Measurements from ENCODE around the gene CELSR1.

Gene CELSR1

GRCh38 chr22:46439576-46440465 lies 97.6 kb downstream of the CELSR1 start:
- FAIRE-seq = no peak

DNA sequence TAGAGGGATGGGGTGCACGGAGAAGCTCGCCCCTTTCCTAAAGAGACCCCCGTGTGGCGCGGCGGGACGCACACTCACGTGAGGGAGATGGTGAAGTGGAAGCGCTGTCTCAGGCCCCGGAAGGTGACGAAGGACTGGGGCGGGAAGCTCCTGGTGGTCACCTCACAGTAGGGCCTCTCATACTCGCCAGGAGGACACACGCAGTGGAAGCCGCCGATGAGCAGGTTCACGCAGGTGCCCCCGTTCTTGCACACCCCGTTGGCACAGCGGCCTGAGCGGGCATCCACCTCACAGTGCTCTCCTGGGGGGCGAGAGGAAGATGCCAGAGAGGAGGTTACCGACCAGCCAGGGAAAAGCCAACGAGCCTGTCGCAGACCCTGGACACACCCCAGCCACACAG lies 98.3 kb downstream of the CELSR1 start:
- FAIRE-seq = no peak

DNA sequence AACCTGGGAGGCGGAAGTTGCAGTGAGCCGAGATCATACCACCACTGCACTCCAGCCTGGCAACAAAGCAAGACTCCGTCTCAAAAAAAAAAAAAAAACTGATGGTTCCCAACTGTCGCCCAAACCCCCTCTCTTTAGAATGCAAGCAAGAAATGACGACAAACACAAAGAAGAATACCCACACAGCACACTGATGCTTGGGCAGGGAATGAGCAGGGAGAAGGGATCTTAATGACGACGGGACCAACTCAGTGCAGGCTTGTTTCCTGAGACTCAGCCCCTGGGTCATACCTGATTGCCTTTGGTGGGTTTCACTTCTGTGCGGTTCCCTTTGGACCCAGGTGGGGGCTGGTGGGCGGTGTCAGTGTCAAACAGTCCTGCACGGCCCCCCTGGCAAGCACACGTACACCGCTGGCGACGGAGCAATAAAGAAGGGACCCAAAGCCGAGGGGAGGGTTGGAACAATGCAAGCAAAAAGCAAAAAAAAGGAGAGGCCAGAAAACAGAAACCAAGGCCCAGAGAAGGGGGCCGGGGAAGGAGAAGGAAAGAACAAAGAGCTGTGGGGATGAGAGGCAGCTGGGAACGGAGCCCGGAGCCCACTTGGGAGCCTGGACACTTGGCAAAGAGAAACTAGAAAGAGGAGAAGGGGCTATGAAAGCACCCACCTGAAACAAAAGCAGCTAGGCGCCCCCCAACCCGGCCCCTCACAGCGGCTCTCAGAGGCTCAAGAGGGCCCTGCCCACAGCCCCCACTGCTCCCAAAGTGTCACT lies 99.6 kb downstream of the CELSR1 start:
- FAIRE-seq = no peak

DNA sequence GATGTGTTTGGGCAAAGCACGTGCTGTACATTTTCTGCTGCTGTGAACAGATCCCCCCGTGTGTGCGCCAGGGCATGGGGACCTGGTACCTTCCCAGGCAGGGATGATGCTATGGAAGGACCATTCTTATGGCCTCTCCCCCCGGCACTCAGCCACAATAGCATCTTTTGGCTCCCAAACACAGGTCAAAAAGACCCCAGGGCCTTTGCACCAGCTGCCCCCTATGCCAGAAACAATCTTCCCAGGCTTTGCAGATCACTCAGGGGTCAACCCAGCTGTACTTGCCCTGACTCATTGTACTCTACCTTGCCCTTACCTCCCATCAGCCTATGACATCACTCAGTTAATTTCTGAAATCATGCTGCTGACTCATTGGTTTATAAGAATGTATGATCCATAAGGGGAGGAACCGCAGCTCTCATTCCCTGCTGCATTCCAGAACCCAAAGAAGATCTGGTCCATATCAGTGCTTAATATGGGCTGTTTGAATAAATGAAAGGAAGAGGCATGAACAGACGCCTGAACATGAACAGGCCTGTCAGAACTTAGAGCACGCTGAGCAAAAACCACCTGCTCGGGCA lies 100.7 kb downstream of the CELSR1 start:
- no peak for FAIRE-seq

- FAIRE-seq = no peak
These were observed 104.1 kb downstream of the CELSR1 start for GRCh38 chr22:46433318-46433717.

DNA sequence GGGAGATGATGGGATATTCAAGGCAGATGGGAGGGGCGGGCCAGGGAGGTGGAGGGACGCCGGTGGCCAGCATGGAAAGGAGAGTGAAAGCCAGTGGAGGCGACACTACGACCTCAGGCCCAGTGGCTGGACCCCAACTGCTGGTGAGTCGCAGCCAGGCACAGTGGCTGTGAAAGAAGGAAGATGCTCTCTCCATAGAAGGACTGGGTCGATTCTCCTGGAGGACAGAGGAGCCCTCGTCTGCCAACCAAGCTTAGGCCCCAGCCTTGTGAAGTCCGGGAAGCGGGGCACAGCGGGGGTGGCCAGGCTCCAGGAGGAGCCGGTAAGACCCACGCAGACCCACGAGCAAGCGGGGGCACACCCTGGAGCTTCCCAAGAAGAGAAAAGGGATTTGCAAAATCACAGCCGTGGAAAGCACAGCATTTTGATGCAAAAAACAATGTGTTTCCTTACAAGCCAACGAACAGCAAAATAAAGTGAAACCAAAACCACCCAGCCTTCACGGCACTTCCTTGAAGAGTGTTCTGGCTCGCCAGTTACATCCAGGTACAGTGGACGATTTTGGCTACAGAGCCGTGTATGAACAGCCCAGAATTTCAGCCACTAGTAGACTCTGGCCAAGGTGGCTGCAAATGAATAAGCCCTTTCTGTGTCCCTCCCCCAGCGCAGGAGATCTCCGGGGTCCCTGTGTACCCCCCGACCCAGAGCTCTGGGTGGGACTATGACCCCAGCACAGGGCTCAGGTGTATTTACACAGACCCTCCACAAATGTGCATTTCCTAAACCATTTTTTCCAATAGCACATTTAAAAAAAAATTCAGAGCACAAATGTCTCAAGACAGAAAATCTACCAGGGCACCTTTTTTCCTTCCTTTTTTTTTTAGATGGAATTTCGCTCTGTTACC lies 105.0 kb downstream of the CELSR1 start:
- FAIRE-seq = no peak

- FAIRE-seq = no peak
These were observed 106.2 kb downstream of the CELSR1 start for GRCh38 chr22:46430961-46431838.

- no peak for FAIRE-seq
These were observed 108.0 kb downstream of the CELSR1 start for GRCh38 chr22:46429325-46429853.

DNA sequence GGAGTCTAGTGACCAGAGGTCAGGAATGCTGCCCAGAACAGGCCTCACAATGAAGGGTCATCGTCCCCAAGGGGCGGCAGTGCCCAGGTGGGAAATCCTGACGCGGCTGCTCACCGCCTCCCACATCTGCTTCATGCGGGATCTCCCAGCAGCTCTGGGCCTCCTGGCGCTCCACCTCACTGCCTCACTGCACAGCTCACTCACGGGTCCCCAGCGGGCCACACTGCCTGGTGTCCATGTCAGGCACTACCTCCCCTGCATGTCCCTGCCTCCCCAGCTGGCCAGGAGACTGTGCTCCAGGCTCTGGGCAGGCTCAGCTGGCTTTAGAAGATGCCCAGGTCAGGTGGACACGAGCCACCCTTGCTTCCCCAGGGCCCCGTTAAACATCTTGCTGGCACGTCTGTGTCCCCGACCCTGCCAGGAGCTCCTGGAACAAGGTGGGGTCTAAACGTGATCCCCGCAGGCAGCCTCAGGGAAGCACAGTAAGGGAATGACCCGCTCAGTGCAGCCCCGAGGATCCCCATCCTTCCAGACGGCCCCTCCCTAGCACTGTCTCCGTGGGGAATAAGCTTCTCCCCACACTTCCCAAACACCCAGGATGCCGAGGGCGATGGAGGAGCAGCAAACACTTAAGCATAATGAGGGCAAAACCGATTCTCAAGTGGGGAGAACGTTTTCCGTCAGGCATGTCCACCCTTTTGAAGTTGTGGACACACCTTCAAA lies 108.7 kb downstream of the CELSR1 start:
- no peak for FAIRE-seq

- FAIRE-seq = no peak
These were observed 109.2 kb downstream of the CELSR1 start for GRCh38 chr22:46428171-46428570.

GRCh38 chr22:46425016-46425415 lies 112.4 kb downstream of the CELSR1 start:
- FAIRE-seq = no peak

GRCh38 chr22:46424496-46424895 lies 112.9 kb downstream of the CELSR1 start:
- FAIRE-seq = no peak

DNA sequence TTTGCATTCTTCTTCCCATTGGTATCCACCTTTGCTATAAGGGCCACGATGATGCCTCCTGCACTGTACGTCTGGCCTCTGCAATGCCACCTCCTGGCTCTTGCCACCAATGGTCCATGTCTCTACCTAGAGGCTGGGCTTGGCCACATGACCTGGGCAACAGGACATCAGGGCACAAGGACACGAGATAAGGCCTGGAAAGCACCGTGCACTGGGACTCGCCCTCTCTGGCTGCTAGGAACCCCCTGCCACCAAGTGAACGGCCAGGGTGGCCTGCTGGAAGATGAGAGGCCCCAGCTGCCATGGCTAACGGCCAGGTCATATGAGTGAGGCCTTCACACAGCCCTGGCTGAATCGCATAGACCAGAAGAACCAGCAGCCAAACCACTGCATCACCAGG lies 114.5 kb downstream of the CELSR1 start:
- no peak for FAIRE-seq

DNA sequence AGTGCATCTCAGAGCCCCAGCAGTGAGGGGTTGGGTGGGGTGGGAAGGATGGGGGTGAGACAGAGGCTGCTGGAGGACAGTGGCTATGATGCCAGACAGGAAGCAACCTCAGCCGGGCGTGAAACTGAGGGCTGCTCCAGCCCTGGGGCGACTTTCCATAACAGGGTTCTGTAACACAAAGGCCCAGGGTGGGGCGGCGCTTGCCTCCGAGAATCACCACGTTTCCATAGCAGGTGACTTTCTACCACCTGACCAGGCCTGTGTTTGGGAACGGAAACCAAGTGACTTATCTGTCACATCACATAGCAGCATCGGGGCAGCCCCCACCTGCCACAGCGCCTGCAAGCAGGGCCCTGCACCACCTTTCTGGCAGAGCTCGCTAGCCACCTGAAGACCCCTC lies 116.2 kb downstream of the CELSR1 start:
- FAIRE-seq = no peak

GRCh38 chr22:46419754-46420571 lies 117.5 kb downstream of the CELSR1 start:
- FAIRE-seq = no peak

- no peak for FAIRE-seq
These were observed 118.6 kb downstream of the CELSR1 start for GRCh38 chr22:46418827-46419226.

DNA sequence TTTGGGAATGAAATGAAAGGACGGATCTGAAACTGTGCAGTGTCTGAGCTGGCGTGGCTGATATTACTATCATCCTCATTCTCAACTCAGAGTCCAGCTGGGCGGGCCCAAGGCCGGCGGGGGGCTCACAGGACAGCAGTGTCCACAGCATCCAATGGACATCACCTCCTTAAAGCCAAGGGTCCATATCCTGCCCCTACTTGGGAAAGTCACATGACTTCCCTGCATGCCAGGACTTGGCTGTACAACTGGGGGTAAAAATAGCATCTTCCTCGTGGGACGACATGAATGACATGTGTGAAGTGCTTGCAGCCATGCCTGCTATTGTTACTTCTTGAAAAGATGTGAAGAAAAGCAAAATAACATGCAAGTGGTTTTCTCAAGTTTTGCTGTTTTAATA lies 119.7 kb downstream of the CELSR1 start:
- no peak for FAIRE-seq

GRCh38 chr22:46416891-46417580 lies 120.4 kb downstream of the CELSR1 start:
- no peak for FAIRE-seq

DNA sequence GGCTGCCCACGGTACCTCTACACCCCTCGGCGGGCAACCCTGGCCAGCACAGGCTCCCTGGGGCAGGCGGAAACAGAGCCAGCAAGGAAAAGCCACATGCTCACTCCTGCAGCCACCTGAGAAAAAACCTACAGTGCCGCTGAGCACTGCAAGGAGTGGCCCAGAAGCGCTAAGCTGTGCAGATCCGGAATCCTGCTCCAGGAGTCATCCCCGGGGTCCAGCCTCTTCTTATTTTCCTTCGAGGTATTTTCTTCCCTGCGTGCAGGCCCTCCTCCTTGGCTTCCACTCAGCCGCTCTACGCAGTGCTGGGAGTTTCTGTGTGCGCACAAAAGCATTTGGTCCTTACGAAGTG lies 120.9 kb downstream of the CELSR1 start:
- no peak for FAIRE-seq

Measured in colon (tissue), 2 donors.